K562 (cell line): ENCODE measurements around the gene TNFSF9. TPM values are rescaled to one million over a fixed set of nuclear protein-coding genes. Genes with fewer than 3 reads are reported as not detected.
"Not testable (repeated sequence)": the region's sequence is repeated elsewhere in the genome, so short reads cannot be mapped to it uniquely, and the experiment has no call there.

Experiments
- ATAC-seq: fragments of 200-7000 bp; cut with Tn5 transposase; 3 replicates; pipeline ENCODE4 v1.9.1; 2020; ENCODE audit warnings: moderate library complexity
- BruUV-seq: library from RNA; stranded (reverse); fragments of 400-500 nt; replicated peaks from 2 replicates; lab custom pipeline; 2021; lab: Mats Ljungman, UMichigan
- CTCF ChIA-PET: fragments of 300-600 bp; formaldehyde crosslinking; extraction: SDS; loops from one replicate; lab custom pipeline; 2021; ENCODE audit warnings: low intra/inter-chr PET ratio; lab: Yijun Ruan, JAX
- POLR2A ChIA-PET: fragments of 300-600, 350-650 bp; sonication (Branson Sonifier 250); formaldehyde crosslinking; extraction: SDS; loops from one replicate; lab custom pipeline; 2021; ENCODE audit warnings: antibody characterized with exemption, inconsistent platforms; lab: Yijun Ruan, JAX
- DNase-seq, 4 experiments: peaks; one replicate each; pipeline versions ENCODE4 v3.0.0 to v3.0.0-alpha.2; 2011 to 2018; ENCODE audit warnings: low spot score in 3 of 4, mixed read lengths in 3 of 4; ENCODE audit errors: extremely low read depth in 1 of 4
- FAIRE-seq: peaks from 2 replicates; lab custom pipeline; 2011; peaks lifted over from hg19 to GRCh38; lab: Jason Lieb, UNC
- H2AFZ ChIP-seq: 2 replicates; pipeline ENCODE4 v1.6.0; 2011; ENCODE audit warnings: low read depth, low read length, control low read depth, inconsistent platforms
- H3K27ac ChIP-seq: fragments of 200-600 bp; 3 replicates; pipeline ENCODE4 v1.8.0; 2011; ENCODE audit warnings: low read depth, mild to moderate bottlenecking, control low read depth, inconsistent platforms, low read length, moderate library complexity, mixed read lengths; ENCODE audit errors: extremely low read depth
- H3K27me3 ChIP-seq, 2 experiments: fragments of 300-600 bp in 1 of 2; 2 replicates in 1 of 2; 3 replicates in 1 of 2; pipeline versions ENCODE4 v1.6.0 to v1.8.0; 2011; ENCODE audit warnings: inconsistent platforms in 2 of 2, low read length in 2 of 2, mild to moderate bottlenecking in 1 of 2, mixed read lengths in 1 of 2, moderate library complexity in 1 of 2; ENCODE audit not compliant: control insufficient read depth in 2 of 2, insufficient read depth in 2 of 2
- H3K36me3 ChIP-seq: fragments of 300-600 bp; 3 replicates; pipeline ENCODE4 v1.8.0; 2011; ENCODE audit warnings: mild to moderate bottlenecking, low read length, inconsistent platforms; ENCODE audit not compliant: control insufficient read depth, insufficient read depth
- H3K4me1 ChIP-seq, 2 experiments: fragments of 200-600 bp in 1 of 2; replicated peaks in 1 of 2; 2 replicates in 1 of 2; 3 replicates in 1 of 2; pipeline versions ENCODE4 v1.5.1 to v1.8.0; 2011; ENCODE audit warnings: inconsistent platforms in 2 of 2, low read length in 2 of 2, mild to moderate bottlenecking in 1 of 2, mixed read lengths in 1 of 2, moderate library complexity in 1 of 2; ENCODE audit not compliant: control insufficient read depth in 2 of 2, insufficient read depth in 2 of 2
- H3K4me2 ChIP-seq: 2 replicates; pipeline ENCODE4 v1.6.1; 2011; ENCODE audit warnings: low read length, control low read depth, inconsistent platforms, mixed read lengths; ENCODE audit not compliant: insufficient read depth
- H3K4me3 ChIP-seq: fragments of 200-600 bp; sonication (generic), shearing (Covaris generic); 2 replicates; pipeline ENCODE4 v1.5.1; 2016; ENCODE audit warnings: control low read depth, inconsistent platforms
- H3K79me2 ChIP-seq: fragments of 200-600 bp; 3 replicates; pipeline ENCODE4 v1.8.0; 2011; ENCODE audit warnings: low read length, inconsistent platforms; ENCODE audit not compliant: control insufficient read depth, insufficient read depth
- H3K9ac ChIP-seq, 2 experiments: 2 replicates each; pipeline versions ENCODE4 v1.6.0 to v1.6.1; 2011; ENCODE audit warnings: low read depth in 2 of 2, low read length in 2 of 2, control low read depth in 1 of 2, inconsistent platforms in 1 of 2, mild to moderate bottlenecking in 1 of 2, mixed read lengths in 1 of 2; ENCODE audit not compliant: insufficient read depth in 1 of 2
- H3K9me1 ChIP-seq: one replicate; pipeline ENCODE4 v1.6.0; 2011; ENCODE audit warnings: inconsistent platforms, mild to moderate bottlenecking, low read length, moderate library complexity; ENCODE audit not compliant: control insufficient read depth, insufficient read depth
- H3K9me3 ChIP-seq: replicated peaks from 2 replicates; pipeline ENCODE4 v1.5.1; 2011; ENCODE audit warnings: low read depth, low read length, inconsistent platforms; ENCODE audit not compliant: control insufficient read depth, insufficient read depth
- H4K20me1 ChIP-seq: replicated peaks from 2 replicates; pipeline ENCODE4 v1.6.1; 2011; ENCODE audit warnings: low read length, inconsistent platforms, mixed read lengths; ENCODE audit not compliant: control insufficient read depth, insufficient read depth
- KDM1A ChIP-seq, 2 experiments: fragments of 450-650 bp; IDR thresholded peaks; 2 replicates each; pipeline ENCODE4 v1.6.1; 2016; ENCODE audit warnings: mild to moderate bottlenecking in 2 of 2
- RBM25 ChIP-seq: fragments of 200-400 bp; formaldehyde crosslinking; IDR thresholded peaks from 2 replicates; pipeline ENCODE4 v1.6.1; 2018; ENCODE audit warnings: low read length, low read depth, moderate library complexity; ENCODE audit not compliant: severe bottlenecking
- WGBS: fragments of 100-300 bp; shearing (Covaris generic); methylation state at CpG from one replicate; pipeline ENCODE4 v1.1.6; 2016; ENCODE audit warnings: low coverage, mixed read lengths; ENCODE audit not compliant: insufficient coverage; ENCODE audit errors: missing lambda C conversion rate; 5-methylcytosine and 5-hydroxymethylcytosine counted together
- in situ Hi-C: fragments of 300-500 bp; cut with MboI; formaldehyde crosslinking; loops from 4 replicates; pipeline ENCODE4 v1.15.0; 2018; ENCODE audit warnings: inconsistent platforms, mixed read lengths
- intact Hi-C: fragments of 100-400 bp; cut with micrococcal nuclease; formaldehyde crosslinking; loops from 2 replicates; pipeline ENCODE4 v1.14.2; 2022
- polyA plus RNA-seq, 8 experiments: library from polyadenylated mRNA; depleted of rRNA in 4 of 8; stranded (reverse) in 5 of 8; unstranded in 3 of 8; fragments of >200 nt; fragmentation: Nextera tagmentation in 2 of 8; fragmentation: Illumina TruSeq in 1 of 8; extraction: Ambion mirVana in 2 of 8; extraction: Trizol in 1 of 8; gene quantifications; 2 replicates each; pipeline versions ENCODE4 v1.2.1 to v1.2.3, GENCODE V29; 2011 to 2014; ENCODE audit warnings: inconsistent platforms in 1 of 8, missing spikeins in 1 of 8
- total RNA-seq, 7 experiments: library from RNA; depleted of rRNA in 6 of 7; stranded (reverse); fragments of >200 nt in 6 of 7; fragmentation: Illumina TruSeq in 2 of 7; extraction: Trizol in 2 of 7; gene quantifications; 2 replicates each; pipeline versions ENCODE4 v1.2.1 to v1.2.3, GENCODE V29; 2011 to 2021; ENCODE audit warnings: low replicate concordance in 1 of 7

Gene TNFSF9
- total and polyA plus RNA-seq, 9 of the 15 experiments (the other 6 are each of a cell fraction or from before 2014, with no cell fraction given): 1.4 to 17.9 (median 6.5) TPM

GRCh38 chr19:6508028-6508771 is 22.6 kb upstream of the TNFSF9 start:
- H3K27me3 ChIP-seq, H3K9ac ChIP-seq, H3K4me2 ChIP-seq, H3K4me3 ChIP-seq, H3K9me3 ChIP-seq, H4K20me1 ChIP-seq, H3K9me1 ChIP-seq, BruUV-seq, H3K36me3 ChIP-seq, ATAC-seq, in situ Hi-C loops, H2AFZ ChIP-seq, intact Hi-C loops, DNase-seq, CTCF ChIA-PET, H3K27ac ChIP-seq, H3K79me2 ChIP-seq, FAIRE-seq: not testable (repeated sequence)
- 0 out of 4 replicates have a peak, but pooled peaks of 1 of the 2 experiments have one; percentile 8 for TF ChIP-seq KDM1A (IDR thresholded peaks at IDR 0.05)
- TF ChIP-seq RBM25: peak; percentile 55
- peaks cover 7 to 21% of the 10 kb centered on the region in 2 experiments; a peak in 4 of 5 replicates for H3K4me1 ChIP-seq
- POLR2A ChIA-PET: interaction anchor here (1.0 to 1.8 kb wide), 3 partner anchors 8 to 124 kb away, joined by 5 to 6 read pairs (median 5); partner anchors contain the start of gene TNFSF9
- 82% methylated on average over 9 of the region's 9 CpGs for WGBS
